ENCODE data around the gene MFF.

Gene MFF

DNA sequence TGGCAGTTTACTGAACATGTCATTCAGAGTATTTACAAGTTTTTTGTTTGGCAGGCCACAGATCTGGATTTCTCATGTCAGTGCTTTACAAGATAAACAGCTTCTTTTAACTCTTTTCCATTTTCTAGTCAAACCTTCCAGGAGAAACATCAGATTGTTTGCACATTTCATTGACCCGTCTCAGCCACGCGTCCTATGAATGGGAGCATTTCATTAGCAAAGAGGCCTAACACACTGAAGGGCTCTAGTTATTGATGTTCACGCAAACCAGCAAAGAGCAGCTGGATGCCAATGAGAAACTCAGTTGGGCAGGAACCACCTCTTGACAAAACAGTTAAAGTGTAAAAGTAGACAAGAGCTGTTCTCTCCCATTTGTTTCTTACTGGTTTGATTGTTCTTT, 29.2 kb upstream of the MFF start:
- no peak for DNase-seq (ENCODE audit: low read depth)
- no peak overlapping the region for H3K4me3 ChIP-seq (replicated peaks; ENCODE audit: low read depth, low read length)
- TF ChIP-seq, protein P1, sequence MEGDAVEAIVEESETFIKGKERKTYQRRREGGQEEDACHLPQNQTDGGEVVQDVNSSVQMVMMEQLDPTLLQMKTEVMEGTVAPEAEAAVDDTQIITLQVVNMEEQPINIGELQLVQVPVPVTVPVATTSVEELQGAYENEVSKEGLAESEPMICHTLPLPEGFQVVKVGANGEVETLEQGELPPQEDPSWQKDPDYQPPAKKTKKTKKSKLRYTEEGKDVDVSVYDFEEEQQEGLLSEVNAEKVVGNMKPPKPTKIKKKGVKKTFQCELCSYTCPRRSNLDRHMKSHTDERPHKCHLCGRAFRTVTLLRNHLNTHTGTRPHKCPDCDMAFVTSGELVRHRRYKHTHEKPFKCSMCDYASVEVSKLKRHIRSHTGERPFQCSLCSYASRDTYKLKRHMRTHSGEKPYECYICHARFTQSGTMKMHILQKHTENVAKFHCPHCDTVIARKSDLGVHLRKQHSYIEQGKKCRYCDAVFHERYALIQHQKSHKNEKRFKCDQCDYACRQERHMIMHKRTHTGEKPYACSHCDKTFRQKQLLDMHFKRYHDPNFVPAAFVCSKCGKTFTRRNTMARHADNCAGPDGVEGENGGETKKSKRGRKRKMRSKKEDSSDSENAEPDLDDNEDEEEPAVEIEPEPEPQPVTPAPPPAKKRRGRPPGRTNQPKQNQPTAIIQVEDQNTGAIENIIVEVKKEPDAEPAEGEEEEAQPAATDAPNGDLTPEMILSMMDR (IDR thresholded peaks at IDR 0.05; ENCODE audit: low read length, missing control alignments), result no peak

DNA sequence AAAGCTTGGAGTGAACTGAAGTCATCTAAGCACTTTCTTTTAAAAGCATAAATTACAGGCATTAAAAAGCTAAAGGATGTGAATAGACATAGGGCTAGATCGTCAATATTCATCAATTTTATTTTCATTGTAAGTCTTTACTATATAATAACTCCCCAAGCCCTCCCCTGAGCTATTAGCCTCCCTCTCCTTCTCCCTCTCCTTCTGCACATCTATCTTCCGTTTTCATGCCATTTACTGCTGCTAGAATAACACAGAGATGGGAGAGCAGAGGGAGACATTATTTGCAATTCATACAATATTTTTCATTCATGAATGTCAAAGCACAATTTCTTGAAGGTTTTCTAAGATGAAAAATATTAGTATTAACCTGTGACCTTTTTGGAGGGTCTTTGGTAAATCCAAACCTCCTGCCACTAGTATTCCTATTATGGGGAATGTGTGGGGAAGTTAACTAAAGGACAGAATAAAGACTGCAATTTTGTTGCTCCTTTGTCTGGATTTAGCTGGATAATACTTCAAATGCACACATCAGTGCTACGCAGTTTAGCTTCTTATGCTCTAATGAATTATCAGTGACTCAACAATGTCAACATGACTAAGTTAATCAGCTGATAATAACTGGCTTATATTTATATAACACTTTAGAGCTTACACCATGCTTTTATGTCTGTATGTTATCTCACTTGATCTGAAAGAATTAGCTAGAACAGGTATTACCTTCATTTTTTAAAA, 28.2 kb upstream of the MFF start:
- TF ChIP-seq, protein P1 (IDR thresholded peaks at IDR 0.05; ENCODE audit: low read length, missing control alignments), result no peak
- DNase-seq (ENCODE audit: low read depth), result no peak

DNA sequence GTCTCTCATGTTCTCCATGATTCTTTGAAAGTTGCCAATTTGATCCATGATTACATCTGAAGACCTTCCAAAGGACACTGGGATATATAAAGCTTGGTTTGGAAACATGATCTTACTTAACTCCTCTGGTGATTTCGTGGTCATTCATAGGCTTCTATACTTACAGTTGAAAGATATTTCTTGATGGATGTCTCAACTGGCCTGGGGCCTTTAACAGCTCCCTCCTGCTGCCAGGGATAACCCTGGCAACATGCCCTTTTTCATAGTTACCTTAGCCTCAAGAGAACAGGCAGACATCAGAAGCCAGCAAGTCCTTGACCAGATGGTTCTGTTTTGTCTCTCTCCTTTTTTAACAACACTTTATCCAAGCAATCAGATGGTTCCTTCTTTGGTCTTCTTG, 23.5 kb upstream of the MFF start:
- no peak for DNase-seq (ENCODE audit: low read depth)
- H3K4me3 ChIP-seq (replicated peaks; ENCODE audit: low read depth, low read length), result no peak overlapping the region
- TF ChIP-seq, protein P1 (IDR thresholded peaks at IDR 0.05; ENCODE audit: low read length, missing control alignments), result no peak

More for the DNA sequence above, 28.2 kb upstream of the MFF start:
- H3K4me3 ChIP-seq (replicated peaks; ENCODE audit: low read depth, low read length), result no peak overlapping the region

DNA sequence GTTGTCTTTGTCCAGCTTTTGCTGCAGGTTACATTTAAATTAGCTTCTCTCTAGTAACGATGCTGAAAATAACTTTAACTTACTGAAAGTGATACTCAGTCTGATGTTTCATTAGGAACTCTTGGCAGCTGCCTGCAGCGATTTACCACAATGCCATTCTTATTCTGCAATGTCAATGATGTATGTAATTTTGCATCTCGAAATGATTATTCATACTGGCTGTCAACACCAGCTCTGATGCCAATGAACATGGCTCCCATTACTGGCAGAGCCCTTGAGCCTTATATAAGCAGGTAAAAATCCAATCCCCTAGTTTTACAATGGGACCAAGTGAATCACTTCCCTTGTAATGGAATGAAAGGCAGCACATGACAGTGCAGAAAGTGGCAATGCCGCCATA, 16.3 kb upstream of the MFF start:
- DNase-seq (ENCODE audit: low read depth), result peak; percentile 13
- TF ChIP-seq, protein P1 (IDR thresholded peaks at IDR 0.05; ENCODE audit: low read length, missing control alignments), result no peak
- H3K4me3 ChIP-seq (replicated peaks; ENCODE audit: low read depth, low read length), result no peak overlapping the region

DNA sequence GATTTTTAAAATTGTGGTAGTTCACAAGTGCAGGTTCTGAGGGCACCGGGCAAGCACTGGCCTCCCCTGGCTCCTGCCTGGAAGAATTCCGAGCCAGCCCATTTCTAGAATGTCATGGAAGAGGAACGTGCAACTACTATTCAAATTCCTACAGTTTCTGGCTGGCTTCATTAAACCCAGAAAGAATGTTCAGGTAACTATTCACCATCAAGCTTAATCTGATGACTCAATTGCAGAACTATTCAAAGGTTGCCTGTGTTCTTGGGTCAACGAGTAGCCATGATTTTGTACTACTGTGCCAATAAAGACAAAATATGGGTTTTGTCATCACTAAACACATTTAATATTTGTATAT, 14.3 kb upstream of the MFF start:
- TF ChIP-seq, protein P1 (IDR thresholded peaks at IDR 0.05; ENCODE audit: low read length, missing control alignments), result no peak
- no peak overlapping the region for H3K4me3 ChIP-seq (replicated peaks; ENCODE audit: low read depth, low read length)
- DNase-seq (ENCODE audit: low read depth), result no peak

DNA sequence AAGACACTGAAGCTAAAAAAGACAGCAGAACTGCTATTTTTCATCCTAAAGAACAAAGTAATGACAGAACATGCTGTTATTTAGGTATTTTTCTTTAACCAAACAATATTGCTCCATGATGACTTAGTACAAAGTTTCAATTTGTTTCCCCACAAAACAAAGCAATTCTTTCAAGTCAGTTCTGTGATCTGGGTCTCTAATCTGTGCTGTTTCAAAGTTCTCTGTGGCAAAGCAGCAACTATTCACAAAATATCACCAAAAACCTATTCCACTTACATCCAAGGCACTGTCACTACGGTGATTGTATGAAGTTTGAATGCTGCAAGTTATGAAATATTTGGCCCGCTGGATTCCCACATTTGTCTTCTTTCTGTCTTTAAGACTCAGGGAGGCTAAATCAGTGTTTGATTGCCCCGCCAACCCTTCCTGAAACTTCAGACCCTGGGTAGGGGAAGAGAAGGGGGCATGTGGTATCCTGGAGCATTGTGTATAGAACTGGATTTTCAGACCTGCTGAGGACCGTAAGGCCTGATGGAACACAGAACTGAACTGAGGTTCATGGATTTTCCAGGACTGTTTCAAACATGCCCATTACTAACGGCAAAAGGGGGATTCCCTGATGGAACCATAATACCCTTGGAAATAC, 13.1 kb upstream of the MFF start:
- no peak for DNase-seq (ENCODE audit: low read depth)
- H3K4me3 ChIP-seq (replicated peaks; ENCODE audit: low read depth, low read length), result no peak overlapping the region
- TF ChIP-seq, protein P1 (IDR thresholded peaks at IDR 0.05; ENCODE audit: low read length, missing control alignments), result no peak

DNA sequence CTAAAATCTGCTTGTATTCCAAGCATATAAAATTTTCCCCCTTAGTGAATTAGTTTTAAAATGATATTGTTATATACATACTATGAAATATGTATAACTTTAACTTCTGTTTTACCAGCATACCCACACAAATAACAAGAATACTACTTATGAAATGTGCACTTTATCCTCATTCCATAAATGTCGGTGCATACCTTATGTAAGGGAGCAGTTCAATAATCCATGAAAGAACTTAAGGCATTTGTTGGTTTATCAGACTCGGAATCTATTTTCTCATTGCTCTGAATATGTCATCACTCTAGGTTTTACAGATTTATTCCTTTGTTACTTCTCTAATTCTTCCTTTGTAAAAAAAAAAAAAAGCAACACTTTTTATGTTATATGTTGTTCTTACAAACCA, 12.5 kb upstream of the MFF start:
- DNase-seq (ENCODE audit: low read depth), result no peak
- TF ChIP-seq, protein P1 (IDR thresholded peaks at IDR 0.05; ENCODE audit: low read length, missing control alignments), result no peak
- no peak overlapping the region for H3K4me3 ChIP-seq (replicated peaks; ENCODE audit: low read depth, low read length)

Data from fibroblast of pulmonary artery (primary cell).